GM21825 (cell line): ENCODE data around the gene ELN.

Experiments used
- ATAC-seq: cut with Tn5 transposase; IDR thresholded peaks from one replicate; pipeline ENCODE4 v1.9.1; 2021; ENCODE audit warnings: mild to moderate bottlenecking, moderate library complexity; ENCODE audit not compliant: unreplicated experiment

ELN gene

GRCh38 chr7:74059681-74060588 is 32.0 kb downstream of the ELN start:
- no peak for ATAC-seq

GRCh38 chr7:74061840-74062539 is 34.0 kb downstream of the ELN start:
- no peak for ATAC-seq

- ATAC-seq = no peak
These were observed 35.3 kb downstream of the ELN start for GRCh38 chr7:74063223-74063641.

DNA sequence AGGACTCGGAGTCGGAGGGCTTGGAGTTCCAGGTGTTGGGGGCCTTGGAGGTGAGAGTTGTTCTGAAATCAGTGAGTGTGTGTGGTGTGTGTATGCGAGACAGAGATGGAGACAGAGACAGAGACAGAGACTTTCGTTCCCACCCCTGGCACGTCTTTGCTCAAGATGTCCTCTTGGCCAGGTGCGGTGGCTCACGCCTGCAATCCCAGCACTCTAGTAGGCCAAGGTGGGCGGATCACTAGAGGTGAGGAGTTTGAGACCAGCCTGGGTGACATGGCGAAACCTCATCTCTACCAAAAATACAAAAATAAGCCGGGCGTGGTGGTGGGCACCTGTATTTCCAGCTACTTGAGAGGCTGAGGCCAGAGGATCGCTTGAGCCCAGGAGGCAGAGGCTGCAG is 35.7 kb downstream of the ELN start:
- ATAC-seq = no peak

GRCh38 chr7:74064696-74065095 is 36.7 kb downstream of the ELN start:
- ATAC-seq = no peak

- no peak for ATAC-seq
These were observed 38.7 kb downstream of the ELN start for GRCh38 chr7:74066626-74067025.

GRCh38 chr7:74068378-74069085 is 40.6 kb downstream of the ELN start:
- ATAC-seq = no peak

DNA sequence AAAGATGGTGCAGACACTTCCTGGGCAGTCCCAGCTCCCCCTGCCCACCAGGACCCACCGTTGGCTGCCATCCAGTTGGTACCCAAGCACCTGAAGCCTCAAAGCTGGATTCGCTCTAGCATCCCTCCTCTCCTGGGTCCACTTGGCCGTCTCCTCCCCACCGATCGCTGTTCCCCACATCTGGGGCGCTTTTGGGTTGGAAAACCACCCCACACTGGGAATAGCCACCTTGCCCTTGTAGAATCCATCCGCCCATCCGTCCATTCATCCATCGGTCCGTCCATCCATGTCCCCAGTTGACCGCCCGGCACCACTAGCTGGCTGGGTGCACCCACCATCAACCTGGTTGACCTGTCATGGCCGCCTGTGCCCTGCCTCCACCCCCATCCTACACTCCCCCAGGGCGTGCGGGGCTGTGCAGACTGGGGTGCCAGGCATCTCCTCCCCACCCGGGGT is 41.1 kb downstream of the ELN start:
- no peak for ATAC-seq

- no peak for ATAC-seq
These were observed 42.0 kb downstream of the ELN start for GRCh38 chr7:74069790-74070618.

- ATAC-seq = no peak
These were observed 42.6 kb downstream of the ELN start for GRCh38 chr7:74070619-74070921.

- no peak for ATAC-seq
These were observed 43.1 kb downstream of the ELN start for GRCh38 chr7:74071121-74071520.

- no peak for ATAC-seq
These were observed 46.8 kb downstream of the ELN start for GRCh38 chr7:74074770-74075169.

DNA sequence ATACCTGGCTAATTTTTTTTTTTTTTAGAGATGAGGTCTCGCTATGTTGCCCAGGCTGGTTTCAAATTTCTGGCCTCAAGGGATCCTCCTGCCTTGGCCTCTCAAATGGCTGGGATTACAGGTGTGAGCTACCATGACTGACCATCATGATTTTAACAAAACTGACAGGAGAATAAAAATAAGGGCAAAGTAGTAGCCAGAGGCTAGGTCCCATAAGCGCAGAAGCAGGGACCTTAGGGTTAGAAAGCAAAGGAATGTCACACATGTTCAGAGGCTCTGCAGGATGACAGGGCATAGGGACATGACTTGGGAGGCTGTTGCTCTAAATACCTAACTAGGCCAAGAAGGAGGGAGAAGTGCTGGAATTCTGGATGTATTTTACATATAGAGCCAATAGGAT is 50.5 kb downstream of the ELN start:
- ATAC-seq = no peak

DNA sequence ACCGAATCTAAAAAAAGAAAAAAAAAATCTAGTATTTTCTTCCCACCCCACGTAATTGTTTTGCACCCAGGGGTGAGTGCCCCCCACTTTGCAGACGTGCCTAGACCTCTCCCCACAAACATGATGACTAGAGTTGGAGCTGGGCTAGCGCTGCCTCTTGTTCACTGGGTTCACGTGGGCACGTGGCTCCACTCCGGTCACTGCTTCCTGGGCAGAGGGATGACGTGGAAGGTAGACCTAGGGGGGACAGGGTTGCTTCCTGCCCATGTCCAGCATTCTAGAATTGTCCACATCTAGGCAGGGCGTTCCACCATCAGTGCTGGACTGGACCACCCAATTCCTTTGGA is 54.8 kb downstream of the ELN start:
- no peak for ATAC-seq

DNA sequence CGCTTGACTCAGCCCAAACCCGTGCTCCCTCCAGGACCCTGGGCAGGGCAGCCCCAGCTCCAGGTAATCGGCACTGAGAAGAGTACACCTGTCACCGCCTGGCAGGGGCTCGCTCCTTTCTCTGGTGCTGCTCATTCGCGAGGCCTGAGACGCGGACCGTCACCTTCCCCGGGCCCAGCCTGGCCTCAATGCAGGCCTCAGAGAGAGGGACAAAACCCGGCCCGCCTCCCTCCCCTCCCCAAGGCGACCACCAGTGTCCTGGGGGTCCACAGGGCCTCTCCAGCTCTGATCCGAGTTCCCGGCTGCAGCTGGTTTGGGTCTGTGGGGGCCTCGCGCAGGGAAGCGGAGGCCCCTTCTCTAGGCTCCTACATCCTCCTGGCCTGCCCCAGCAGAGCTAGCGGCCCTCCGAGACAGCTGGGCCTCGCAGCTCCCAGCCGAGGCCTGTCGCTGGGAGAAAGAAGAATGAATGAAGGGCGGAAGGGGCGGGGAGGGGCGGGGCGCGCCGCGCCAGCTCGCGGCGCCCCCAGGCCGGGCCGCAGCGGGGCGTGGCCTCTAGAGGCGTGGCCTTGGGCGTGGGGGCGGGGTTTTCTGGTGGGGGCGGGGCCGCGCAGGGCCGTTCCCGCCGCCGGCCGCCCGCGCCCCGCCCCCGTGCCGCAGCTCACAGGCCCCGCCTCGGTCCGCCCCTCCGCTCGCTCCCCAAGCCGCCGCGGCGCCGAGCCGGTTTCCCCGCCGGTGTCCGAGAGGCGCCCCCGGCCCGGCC is 55.3 kb downstream of the ELN start, which contains the start of gene LIMK1:
Gene LIMK1 (plus strand): TSS at position 688 of the 760 bp plus-strand sequence. CDS start 187 bp downstream, outside the sequence.
- peak; percentile 57 for ATAC-seq

DNA sequence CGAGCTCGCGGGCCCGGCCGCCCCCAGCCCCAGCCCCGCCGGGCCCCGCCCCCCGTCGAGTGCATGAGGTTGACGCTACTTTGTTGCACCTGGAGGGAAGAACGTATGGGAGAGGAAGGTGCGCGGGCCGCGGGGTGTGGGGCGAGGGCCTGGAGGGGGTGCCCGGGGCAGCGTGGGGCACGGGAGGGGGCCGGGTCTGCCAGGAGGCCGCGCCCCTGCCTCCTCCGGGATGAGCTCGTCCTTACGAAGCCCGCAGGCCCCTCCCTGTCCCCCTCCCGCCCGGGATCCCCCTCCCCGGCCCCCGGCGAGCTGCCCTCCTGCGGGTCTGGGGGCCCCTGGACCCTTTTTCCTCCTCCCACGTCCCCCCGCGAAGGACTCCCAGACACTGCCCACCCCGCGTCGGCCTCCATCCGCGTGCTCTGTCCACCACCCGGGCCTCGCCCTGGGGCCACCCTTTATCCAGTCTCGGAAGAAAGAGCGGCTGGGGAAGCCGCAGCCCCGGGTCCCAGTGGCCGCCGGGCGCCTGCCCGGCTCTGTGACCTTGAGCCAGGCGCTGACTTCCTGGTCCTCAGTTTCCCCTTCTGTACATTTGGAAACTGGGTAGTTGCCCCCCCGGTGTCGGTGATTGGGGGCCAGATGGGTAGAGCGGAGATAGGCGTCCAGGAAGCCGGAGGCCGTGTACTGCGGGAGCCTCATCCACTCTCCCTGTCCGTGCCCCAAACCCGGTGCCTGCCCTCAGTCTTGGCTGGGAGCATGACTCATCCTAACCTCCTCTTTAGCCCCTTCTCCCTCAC is 56.2 kb downstream of the ELN start:
- peak; percentile 29 for ATAC-seq

DNA sequence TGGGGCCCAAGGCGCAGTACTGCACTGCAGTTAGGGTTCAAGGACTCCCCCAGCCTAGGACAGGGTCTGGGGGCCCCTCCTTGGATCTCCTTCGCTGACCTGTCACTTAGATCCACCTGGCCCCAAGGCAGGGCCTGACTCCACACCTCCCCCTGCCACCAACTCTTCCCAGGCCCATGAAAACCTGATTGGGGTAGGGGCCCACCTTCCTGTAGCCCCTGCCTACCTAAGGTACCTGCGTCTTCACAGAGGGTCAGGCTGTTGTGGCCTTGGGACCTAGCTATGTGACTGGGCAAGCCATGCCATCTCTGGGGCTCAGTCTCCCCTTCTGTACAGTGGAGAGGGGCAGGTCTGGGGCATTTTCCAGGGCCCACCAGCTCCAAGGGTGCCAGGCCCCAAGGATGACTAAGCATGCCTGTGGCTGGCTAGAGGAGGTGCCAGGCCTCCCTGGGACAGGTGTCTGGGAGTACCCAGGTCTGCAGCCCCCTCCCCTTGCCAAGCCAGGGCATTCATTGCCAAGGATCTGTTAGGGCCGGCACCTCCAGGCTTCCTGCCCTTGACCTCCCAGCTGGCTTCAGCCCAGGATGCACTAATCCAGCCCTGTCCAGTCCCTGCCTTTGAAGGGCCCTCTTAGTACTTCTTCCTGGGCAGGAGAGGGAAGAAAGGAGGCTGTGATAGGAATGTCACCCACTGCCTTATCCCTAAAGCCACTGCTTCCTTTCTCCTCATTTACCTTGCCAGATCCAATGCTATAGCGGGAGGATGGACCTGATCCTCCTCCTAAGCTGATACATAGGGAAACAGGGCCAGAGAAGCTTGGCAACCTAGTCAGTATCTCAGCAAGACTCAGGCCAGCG is 57.0 kb downstream of the ELN start:
- no peak for ATAC-seq

DNA sequence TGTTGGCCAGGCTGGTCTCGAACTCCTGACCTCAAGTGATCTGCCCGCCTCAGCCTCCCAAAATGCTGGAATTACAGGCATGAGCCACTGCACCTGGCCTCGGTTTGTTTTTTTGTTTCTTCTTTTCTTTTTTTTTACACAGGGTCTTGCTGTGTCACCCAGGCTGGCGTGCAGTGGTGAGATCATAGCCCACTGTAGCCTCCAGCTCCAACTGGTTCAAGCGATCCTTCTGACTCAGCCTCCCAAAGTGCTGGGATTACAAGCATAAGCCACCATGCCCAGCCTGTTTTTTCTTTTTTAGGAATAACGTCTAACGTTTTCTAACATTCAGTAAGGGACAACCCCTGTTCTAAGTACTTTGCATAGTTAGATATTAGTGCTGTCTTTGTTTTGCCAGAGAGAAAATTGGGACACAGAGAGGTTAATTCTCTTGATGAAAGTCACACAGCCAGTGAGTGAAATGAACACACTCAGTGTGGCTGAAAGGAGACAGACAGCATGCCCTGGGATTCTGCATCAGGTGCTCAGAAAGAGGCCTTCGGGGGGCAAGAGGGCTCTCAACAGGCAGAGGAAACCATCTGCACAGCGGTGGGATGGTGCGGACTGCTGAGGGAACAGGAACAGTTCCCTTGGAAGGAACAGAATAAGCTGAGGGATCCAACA is 59.9 kb downstream of the ELN start:
- ATAC-seq = no peak
